AG08396 (cell line): Measurements from ENCODE around the gene PTPN6.
A peak's percentile ranks its signal among the peaks of the same experiment; 100 is the strongest.

Source experiments
- DNase-seq: peaks from one replicate; pipeline ENCODE4 v3.0.0; 2012; ENCODE audit warnings: low spot score, mixed read lengths

PTPN6 gene

DNA sequence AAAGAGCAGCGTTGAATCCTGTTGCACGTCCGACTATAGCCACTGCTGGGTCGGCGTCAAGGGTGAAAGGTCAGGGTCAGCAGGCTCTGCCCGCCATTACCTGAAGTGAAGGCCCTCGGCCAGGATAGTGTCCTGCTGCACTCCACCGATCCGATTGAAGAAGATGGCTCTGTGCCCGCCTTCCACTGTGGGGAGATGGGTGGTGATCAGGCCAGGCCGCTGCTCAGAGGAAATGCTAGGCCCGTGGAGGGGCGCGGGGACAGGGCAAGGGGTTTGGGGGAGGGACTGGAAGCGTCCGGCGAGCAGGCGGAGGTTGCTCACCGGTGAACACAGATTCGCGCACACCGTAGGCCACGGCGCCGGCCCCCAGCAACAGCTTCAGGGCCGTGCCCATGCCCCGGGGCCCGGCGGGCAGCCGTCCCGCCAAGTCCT is 19.0 kb downstream of the PTPN6 start:
- no peak for DNase-seq

DNA sequence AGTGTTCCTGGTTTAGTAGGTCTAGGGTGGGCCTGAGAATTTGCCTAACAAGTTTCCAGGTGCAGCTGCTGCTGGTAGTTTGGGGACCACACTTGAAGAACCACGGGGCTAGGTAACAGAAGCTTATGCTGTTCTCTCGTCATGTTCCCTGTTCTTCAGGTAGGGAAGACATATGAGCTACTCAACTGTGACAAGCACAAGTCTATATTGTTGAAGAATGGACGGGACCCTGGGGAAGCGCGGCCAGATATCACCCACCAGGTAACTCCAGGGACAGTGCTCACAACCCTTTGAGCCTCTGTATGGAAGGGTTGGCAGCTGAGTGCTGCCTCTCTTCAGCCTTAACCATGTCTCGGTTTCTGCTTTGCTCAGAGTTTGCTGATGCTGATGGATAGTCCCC is 23.0 kb downstream of the PTPN6 start:
- DNase-seq = no peak

DNA sequence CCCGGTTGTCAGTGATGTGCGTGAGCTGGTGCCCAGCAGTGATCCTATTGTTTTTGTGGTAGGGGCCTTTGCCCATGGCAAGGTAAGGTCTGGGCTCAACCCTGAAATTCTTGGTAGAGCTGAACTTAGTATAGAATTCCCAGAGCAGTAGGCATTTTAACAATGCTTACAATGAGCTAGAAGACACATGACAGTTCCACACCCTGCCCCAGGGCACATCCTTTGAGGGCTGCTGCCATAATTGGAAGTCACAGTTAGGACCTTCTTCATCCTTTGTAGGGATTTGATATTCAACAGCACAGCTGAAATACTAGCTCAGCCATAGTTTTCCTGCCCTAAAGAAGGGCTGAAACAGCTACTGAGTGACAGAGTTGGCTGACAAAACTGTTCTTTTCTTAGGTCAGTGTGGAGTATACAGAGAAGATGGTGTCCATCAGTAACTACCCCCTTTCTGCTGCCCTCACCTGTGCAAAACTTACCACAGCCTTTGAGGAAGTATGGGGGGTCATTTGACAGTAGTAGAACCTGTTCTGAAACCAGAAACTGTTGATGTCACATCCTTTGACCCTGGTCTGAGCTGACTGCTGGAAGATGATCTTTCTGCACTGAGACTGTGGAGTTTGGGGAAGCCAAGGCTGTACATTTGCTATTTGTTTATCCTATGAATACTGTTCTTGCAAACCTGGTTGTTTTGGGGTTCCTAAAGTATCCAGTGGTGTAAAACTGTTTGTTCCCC is 24.3 kb downstream of the PTPN6 start:
- DNase-seq = no peak

DNA sequence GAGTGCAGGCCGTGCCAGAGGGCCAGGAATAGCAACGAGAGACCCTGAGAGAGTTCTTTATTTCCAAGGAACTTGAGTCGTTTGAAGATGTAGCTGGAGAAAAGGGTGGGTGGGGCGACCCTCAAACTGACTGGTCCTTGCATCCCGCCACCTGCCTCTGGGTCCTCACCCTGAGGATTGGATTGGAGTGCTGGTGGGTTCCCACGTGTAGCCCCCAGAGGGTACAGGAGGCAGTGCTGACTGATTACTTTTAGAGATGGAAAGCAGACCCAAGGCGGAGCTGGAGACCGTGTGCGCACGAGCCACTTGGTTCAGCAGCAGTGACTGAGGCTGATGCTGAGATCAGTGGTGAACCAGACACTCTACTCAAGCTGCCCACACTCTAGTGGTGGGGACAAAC is 26.5 kb downstream of the PTPN6 start:
- DNase-seq = no peak

DNA sequence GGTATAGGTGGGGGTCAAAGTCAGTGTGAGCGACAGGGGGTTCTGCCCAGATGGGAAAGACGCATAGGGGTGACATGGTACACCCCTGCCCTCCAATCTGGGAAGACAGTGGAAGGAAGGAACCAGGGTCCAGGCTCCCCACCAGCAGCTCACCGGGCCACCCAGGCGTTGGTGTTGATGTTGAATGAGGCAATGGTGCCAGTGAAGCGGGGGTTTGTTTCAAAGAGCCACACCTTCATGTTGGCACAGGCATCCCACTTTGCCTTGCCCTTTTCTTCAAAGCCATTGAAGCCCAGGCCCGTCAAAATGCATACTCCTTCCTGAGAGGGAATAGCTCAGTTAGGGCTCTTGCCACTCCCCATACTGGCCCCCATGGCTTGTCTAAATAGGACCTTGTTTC is 27.0 kb downstream of the PTPN6 start:
- no peak for DNase-seq

DNA sequence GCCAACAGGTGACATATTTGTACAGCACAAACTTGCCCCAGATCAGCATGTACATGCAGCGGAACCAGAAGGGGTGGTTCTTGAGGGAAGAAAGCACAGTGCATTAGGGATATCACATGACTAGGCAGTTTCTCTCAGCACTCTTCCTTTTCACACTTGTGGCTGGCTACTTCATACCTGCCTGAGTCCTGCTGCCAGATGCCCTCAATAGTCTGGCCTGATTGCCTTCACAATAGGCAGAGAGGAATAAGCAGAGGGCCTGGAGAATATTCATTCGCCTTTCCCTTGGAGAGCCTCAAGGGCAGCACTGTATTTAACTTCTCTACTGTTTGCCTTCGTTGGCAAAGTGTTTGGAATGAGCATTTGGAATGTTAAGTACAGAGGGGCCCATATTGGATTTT is 27.5 kb downstream of the PTPN6 start:
- no peak for DNase-seq

DNA sequence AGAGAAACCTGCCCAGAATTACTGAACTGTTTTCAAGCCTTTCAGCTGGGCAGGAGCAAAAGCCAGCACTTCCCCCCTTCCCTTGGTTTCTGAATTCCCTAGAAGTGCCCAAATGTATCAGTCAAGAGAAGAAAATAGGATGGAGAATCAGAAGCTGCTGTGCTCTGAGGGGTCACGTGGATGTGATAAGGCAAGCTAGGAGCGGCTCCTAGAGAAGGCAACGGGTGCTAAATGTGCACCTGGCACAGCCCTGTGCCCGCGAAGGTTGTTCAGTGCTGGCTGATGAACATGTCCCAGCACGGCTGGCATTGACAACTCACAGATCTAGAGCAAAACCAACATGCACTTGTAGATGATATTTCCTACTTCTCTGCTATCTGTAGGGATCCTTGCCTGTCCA is 27.9 kb downstream of the PTPN6 start:
- DNase-seq = no peak

DNA sequence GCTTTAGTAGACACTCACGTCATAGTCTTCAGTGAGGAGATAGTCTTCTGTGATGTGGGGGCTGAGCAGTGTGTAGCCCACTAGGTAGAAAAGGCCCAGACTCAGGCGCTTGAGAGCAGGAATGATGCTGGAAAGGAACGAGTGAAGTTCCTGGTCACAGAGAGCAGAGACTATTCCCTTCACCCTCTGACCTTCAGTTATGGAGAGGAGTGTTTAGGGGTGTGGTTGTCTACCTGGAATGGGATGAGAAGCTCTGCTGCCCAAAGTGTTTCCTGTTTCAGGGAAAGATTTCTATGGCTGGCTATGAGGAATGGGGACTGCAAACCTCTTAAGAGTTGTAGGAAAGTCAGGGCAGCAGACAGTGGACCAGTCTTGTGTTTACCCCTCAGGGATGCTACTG is 28.3 kb downstream of the PTPN6 start:
- no peak for DNase-seq

DNA sequence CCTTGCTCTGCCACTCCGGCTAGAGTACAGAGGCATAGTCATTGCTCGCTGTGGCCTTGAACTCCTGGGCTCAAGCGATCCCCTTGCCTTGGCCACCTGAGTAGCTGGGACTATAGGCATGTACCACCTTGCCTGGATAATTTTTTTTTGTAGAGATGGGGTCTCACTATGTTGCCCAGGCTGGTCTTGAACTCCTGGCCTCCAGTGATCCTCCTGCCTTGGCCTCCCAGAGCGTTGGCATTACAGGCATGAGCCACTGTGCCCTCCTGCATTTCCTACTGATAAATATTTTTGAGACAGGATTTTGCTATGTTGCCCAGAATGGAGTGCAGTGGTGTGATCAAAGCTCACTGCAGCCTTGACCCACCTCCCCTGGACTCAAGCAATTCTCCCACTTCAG is 28.9 kb downstream of the PTPN6 start:
- no peak for DNase-seq

DNA sequence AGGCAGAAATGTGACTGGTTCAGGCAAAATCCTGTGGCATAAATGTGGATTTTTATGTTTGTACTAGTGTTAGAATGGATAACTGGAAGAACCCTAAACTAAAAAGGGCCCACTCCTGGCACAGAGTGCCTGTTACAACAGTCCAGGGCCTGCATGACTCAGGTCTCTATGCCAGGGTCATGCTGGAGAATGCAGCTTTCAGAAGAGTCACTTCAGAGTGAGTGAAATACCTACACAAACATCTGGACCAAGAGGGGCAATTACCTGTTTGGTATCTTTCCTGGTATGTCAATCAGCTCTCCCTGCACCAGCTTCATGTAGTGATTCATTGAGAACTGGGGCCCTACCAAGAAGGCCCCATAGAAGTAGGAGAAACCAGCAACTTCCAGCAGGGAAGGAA is 29.6 kb downstream of the PTPN6 start:
- no peak for DNase-seq

DNA sequence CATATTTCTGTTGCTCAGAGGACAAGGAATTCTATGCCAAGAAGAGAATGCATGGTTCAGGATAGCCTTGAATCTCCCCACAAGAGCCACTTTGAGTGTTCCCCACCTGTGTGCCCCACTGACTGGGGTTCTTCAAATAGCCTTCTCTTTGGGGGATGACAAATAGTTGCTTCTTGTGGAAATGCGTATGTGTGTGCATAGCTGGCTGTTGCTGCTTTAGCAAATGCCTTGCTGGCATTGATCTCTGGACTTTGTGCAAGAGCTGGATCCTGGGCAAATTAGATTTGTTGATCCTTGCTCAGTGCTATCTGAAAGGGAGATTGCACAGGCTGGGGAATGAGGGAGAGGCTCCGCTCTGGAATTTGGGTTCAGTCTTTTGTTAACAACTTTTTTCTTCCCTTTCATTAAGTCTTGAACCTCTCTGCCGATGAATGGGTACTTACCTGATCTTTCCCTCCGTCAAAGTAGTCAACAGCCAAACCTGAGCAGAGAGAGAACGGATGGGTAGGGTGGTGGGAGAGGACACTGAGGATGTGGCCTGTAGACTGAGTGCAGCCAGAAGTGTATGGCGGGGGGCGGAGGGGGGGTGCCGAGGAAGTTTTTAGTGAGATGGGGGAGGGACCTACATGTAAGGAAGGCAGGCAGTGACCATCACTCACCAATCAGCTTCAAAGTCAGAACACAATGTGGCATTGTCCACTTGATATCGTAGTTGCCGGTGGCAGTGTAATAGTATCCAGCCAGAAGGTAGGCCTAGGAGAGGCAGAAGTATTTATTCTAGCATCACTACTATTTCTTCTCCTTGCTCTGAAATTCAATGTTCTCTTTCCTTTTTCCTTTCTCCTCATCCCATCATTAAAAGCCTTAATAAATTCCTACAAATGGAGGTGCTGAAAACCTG is 30.2 kb downstream of the PTPN6 start:
- DNase-seq = no peak

DNA sequence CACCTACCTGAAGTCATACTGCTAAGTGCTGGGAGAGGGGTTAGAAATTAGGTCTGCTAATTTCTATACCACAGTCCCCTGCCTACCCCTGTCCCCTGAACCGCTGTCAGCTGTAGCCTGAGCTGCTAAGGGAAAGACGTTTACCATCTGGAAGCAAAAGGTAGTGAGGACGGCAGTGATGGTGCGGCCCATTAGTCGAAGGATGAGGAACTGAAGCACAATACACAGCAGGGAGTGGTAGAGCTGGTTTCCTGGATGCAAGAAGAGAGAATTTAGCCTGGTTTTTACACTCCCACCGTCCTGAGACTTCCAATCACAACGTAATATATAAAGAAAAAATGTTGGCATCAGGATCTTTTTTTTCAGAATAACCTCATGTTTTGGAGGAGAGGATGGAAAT is 31.4 kb downstream of the PTPN6 start:
- no peak for DNase-seq

DNA sequence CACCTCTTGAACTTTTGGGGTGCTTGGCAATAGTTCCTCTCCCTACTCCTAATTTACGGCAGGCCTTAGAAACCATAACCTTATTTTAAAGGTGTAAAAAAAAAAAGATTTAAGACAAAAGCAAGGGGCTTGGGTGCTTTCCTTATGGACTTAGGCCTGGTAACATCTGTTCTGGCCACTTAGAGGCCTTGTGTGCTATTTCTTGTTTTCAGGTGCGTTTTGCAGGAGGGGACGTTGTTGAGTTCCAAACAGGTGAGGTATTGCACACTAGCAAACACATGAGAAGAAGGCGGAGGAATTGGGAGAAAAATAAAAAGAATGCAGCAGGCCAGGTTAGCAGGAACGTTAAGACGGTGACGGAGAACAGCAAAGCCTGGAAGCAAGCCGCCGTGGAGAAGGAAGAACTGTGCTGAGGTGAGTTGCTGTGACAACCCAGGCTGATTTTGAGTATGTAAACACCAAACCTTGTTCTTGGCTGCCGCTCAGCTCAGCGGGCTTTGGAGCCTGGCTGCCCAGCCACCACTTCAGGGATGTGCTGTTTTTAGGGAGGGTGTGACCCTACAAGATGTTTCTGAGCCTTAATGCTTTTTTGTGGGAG is 36.9 kb downstream of the PTPN6 start:
- no peak for DNase-seq

DNA sequence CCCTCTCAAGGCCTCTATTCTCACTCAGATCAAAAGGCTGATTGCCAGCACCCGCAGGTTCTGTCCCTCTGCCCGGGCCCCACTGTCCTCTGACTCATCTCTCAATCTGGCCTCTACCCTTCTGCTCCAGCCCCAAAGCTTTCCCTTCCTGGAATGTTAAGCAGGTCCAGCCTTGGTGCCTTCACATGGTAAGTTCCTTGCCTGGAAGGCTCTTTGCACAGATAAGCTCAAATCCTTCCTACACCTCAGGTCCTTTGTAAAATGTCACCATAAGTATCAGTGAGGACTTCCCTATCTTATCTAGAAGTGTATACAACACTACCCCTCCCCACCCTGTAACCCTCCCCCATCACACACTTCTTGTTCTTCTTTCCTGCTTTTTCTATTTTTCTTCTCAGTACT is 44.9 kb downstream of the PTPN6 start:
- DNase-seq = peak; percentile 48

DNA sequence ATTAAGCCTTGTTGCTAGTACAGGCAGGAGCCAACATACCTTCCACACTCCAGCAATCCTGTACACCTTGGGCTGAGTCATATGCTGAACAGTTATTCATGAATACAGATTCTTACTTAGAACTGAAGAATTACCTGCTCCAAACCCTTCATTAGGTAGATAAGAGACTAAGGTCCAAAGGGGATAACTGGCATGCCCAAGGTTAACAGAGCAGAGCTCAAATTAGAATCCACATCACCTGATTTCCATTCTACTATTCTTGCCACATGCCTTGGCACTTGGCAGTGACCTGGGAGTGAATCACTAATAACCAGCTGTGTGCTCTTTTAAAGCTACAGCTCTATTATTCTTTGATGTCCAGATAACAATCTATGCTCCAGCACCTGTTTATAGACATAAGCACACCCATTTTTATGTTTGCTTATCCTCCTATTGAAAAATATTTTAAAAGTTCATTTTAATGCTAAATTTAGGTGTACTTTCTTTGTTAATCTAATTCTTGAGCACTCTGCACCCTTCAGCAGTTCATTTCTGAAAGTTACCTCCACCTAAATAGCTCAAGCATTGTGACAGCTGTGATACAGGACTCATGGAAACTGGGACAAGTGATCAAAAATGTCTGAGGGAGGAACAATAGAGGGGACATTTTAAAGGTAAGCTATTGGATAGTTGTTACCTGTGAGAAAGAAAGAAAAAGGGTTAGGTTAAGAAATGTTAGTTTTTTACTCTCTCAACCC is 47.7 kb downstream of the PTPN6 start:
- no peak for DNase-seq

DNA sequence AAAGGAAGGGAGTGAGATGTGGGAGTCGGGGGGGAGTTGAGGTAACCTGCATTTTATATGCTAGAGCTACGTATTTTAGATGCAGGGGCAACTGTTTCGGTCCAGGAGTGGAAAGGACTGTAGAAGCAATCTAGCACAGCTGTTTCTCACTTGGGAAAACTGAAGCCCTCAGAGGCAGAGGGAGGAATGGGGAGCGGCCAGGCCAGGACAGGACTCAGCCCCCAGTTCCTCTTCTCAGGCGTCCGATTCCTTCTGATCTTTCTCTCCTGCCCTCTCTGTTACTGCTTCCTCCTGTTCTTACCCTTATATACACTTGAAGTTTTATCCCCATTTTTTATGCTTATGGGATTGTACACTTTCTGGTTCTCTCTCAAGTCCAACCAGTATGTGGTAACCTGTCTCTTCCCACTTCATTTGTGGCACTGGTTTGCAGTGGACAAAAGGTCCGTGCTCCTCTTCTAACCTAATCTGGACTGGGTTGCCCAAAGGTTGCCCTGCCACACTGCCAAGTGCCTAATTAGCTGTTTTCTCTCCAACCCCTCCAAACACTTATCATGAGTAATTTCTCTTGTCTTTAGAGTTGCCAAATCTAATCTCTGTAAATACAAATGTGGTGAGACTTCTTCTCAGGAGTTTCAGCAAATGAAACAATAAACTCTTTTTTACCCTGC is 50.9 kb downstream of the PTPN6 start:
- DNase-seq = no peak

DNA sequence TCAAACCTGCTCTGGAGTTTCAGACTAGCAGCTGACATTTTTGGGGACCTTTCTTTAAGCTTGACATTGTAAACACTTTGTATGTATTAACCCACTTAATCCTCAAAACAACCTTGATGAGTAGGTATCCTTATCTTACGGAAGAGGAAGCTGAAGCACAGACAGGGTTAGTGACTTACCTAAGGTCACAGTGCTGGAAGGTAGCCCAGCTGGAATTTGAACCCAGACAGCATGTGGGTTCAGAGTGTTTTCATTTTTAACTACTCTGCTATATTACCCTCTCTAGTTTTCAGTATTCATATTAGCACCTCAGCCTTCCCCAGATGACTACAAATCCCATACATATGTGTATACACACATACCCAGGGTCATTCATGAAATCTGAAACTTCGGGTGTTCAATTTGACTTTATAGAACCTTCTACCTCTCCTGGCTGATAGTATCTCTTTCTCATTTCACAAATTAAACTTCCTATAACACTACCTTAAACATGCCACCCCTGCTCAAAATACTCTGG is 53.2 kb downstream of the PTPN6 start:
- no peak for DNase-seq

DNA sequence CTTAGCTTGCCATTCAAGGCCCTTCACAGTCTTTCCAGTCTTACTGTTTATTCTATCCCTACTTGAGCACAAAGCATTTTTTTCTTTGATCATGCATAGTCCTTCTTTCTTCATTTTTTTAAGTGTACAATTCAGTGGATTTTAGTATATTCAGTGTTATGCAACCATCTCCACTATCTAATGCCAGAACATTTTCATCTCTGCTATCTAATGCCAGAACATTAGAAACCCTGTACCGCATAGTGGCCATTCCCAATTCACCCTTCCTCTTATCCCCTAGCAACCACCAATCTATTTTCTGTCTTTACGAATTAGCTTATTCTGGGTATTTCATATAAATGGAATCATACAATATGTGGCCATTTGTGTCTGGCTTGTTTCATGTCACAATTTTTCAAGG is 53.7 kb downstream of the PTPN6 start:
- no peak for DNase-seq

DNA sequence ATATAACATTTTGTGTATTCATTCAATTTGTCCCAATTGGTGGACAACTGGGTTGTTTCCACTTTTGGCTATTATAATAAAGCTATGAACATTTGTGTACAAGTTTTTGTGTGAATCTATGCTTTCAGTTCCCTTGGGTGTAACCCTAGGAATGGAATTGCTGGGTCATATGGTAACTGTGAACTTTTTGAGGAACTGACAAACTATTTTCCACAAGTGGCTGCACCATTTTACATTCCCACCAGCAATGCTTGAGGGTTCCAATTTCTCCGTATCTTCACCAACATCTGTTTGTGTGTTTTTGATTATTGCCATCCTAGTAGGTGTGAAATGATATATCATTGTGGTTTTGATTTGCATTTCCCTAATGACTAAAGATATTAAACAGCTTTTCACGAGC is 54.2 kb downstream of the PTPN6 start:
- no peak for DNase-seq

DNA sequence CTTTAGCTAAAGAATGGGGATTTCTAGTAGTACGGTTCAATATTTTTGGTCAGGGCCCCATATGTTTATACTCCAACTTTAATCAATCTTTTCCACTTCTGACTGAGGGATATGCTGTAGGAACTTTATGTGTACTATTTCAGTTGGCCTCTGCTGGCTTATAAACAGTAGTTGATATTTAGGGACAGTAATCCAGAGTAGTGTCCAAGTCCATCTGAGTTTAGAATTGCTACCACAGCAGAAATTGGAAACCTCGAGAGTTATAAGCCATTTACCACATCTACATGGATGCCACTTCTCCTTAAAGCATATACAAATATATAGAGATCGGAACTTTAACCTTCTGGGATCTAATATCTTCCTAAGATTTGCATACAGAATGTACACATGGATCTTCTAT is 55.5 kb downstream of the PTPN6 start:
- DNase-seq = no peak

DNA sequence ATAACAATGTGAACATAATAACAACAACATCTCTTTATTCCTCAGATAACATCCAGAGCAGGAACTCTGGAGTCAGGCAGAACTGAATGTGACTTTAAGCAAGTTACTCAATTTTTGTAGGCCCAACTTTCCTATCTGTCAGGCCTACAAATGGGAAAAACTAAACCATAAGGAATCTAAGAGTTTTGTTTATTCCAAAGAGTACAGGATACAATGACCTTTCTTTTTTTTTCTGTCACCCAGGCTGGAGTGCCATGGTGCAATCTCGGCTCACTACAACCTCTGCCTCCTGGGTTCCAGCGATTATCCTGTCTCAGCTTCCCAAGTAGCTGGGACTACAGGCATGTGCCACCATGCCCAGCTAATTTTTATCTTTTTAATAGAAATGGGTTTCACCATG is 57.7 kb downstream of the PTPN6 start:
- DNase-seq = no peak

DNA sequence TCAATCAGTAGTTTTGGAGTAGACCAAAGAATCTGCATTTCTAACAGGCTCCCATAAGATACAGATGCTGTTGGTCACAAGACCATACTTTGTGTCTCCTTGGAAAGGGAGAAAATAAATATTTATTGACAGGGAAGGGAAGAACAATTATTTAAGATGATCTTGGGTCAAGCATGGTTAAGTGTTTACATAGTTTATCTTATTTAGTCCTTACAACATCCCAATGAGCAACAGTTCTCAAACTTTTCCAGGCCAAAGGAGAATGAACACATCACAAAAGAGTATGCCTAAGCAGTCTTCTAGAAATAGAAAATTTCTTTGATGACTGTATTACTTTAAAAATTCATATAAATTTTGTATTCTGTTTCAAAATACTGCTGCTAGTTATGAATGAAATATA is 58.4 kb downstream of the PTPN6 start:
- no peak for DNase-seq
